GM18868 (cell line): Measurements from ENCODE around the gene TCAP.

Experiments used
- ATAC-seq: cut with Tn5 transposase; IDR thresholded peaks from one replicate; pipeline ENCODE4 v1.9.1; 2021; ENCODE audit warnings: mild to moderate bottlenecking, moderate library complexity; ENCODE audit not compliant: unreplicated experiment

TCAP gene

GRCh38 chr17:39648616-39649366, 16.4 kb upstream of the TCAP start:
- ATAC-seq, result no peak

- ATAC-seq, result no peak
Observed at GRCh38 chr17:39650121-39650579, 15.0 kb upstream of the TCAP start.

GRCh38 chr17:39651923-39652586, 13.1 kb upstream of the TCAP start:
- no peak for ATAC-seq

DNA sequence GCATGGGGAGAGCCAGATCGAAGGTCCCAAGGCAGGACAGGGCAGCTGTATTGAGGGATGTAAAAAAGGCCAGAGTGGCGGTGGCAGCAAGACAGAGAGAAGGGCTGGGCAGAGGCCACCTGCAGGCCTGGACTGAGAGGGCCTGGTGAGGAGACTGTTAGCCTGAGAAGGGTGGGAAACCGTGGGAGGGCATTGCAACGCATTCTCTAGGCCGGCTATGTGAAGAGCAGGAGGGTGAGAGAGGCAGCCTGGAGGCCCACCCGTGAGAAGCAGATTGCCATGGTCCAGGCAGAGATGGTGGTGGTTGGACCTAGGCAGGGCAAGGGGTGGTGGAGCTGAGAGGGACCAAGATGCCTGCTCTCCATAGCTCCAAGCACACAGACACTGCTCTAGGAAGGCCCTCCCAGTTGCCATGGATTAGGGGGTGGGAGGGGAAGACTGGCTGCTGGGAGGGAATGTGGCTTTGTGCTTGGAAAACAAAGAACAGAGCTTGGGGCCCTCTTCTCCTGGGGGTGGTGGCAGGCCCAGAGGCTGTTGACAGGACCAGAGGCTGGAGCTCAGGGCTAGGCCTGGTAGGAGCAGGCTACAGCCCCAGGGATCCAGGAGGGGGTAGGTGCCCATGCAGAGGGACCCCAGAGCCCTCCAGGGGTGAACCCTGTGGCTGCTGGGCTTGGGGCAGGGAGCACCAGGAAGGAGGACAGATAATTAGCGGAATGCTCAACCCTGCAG, 12.4 kb upstream of the TCAP start:
- ATAC-seq, result no peak

GRCh38 chr17:39653316-39653661, 11.9 kb upstream of the TCAP start:
- no peak for ATAC-seq

DNA sequence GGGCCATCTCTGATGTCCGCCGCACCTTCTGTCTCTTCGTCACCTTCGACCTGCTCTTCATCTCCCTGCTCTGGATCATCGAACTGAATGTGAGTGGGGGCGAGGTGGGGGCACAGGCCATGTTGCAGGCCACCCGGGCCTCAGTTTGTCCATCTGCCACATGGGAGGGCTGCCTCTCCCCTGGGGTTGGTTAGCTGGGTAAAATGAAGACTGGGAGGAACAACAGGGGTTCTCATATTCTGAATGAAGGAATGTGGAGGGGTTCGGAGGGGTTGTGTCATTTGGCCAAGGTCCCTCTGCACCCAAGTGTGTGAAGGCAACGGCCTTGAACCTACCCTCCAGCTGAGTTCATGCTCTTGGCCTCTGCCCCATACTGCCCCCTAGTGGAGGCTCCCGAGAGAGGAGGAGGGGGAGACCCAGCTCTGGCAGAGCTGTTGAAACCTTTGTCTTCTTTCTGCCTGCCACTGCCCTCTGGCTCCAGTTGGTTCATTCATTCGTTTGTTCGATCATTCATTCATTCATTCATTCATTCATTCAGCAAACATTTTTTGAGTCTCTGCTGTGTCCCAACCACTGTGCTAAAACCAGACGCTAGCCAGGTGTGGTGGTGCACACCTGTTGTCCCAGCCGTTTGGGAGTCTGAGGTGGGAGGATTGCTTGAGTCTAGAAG, 11.4 kb upstream of the TCAP start:
- ATAC-seq, result no peak

DNA sequence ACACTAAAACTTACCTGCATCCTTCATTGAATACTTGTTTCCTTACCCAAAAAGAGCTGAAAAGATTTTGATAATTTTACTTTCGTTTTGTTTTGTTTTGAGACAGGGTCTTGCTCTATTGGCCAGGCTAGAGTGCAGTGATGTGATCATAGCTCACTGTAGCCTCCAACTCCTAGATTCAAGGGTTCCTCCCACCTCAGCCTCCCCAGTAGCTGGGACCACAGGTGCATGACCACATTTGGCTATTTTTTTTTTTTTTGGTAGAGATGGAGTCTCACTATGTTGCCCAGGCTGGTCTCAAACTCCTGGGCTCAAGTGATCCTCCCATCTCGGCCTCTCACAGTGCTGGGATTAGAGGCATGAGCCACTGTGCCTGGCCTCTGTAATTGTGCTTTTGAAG, 10.0 kb upstream of the TCAP start:
- no peak for ATAC-seq

DNA sequence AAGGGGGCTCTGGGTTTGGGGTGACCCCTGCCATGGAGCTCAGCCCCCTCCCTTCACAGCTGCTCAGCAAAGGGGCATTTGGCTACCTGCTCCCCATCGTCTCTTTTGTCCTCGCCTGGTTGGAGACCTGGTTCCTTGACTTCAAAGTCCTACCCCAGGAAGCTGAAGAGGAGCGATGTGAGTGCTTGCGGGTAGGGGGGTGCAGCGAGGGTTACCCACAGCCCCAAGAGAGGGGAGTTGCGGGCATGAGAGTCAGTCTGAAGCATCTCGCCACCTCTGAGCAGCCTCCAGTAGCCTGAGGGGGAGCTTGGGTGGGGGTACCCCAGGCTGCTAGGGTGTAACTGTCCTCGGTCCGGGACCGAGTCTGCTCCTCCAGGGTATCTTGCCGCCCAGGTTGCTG, 6.8 kb upstream of the TCAP start:
- ATAC-seq, result no peak

DNA sequence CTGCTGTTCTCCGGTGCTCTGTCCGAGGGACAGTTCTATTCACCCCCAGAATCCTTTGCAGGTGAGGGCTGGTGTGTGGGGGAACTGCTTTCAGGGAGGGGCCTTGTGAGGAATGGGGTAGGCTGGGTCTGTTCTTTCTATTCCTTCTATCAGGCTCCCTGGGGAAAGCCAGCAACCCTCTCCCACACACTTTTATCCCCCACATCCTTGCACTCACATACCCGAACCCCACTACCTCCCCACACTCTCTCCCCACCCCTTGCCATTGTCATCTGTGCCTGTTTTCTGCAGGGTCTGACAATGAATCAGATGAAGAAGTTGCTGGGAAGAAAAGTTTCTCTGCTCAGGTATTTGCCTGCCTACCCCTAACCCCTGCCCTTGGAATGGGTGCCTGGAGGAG, 6.4 kb upstream of the TCAP start:
- ATAC-seq, result no peak

- no peak for ATAC-seq
Observed at GRCh38 chr17:39659279-39660010, 5.7 kb upstream of the TCAP start.

DNA sequence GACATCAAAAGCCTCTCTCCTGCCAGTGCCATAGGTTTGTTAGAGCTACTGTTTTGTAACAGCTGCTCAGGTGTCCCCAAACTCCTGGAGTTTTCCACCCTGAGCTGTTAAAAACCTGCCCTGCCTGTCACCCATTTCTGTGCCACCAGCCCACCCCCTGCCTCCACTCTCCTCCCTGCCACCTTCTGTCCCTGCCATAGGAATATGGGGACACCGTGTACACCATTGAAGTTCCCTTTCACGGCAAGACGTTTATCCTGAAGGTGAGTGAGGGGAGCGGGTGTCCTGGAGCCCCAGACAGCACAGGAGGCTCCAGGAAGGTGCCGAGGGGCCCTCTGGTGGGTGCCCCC, 5.2 kb upstream of the TCAP start:
- ATAC-seq, result no peak

- ATAC-seq, result no peak
Observed at GRCh38 chr17:39660397-39661385, 4.5 kb upstream of the TCAP start.

DNA sequence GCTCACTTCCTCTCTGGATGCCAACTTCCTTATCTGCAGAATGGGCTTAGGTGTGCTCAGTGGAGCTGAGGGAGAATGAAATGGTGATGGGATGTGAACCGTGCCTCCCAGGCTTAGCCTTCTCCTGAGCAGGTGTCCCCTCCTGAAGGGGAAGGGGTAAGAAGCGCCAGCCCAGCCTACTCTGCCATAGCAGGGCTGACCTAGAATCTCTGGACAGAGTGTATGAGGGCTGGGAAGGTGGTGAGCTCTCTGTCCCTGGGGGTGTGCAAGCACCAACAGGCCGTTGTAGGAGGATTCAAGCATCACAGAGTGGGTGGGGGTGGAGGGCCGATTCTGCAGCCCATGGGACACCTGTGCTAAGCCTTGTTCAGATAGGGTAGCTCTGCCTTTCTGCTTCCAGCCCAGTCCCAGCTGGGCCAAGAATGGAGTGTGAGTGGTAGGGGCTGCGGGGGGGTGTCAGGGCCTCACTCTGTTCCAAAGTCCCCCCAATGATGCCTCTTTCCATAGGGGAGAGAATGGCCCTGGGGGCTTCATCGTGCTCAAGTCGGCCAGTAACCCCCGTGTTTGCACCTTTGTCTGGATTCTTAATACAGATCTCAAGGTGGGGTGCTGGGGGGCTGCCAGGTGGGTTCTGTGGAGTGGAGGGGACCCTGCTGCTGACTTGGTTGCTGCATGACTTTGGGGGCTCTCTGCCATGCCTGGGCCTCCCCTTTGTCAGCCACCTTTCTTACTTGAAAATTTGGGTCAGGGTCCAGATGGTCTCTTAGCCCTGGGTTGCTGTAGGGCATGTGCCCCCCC, 3.2 kb upstream of the TCAP start:
- ATAC-seq, result no peak

DNA sequence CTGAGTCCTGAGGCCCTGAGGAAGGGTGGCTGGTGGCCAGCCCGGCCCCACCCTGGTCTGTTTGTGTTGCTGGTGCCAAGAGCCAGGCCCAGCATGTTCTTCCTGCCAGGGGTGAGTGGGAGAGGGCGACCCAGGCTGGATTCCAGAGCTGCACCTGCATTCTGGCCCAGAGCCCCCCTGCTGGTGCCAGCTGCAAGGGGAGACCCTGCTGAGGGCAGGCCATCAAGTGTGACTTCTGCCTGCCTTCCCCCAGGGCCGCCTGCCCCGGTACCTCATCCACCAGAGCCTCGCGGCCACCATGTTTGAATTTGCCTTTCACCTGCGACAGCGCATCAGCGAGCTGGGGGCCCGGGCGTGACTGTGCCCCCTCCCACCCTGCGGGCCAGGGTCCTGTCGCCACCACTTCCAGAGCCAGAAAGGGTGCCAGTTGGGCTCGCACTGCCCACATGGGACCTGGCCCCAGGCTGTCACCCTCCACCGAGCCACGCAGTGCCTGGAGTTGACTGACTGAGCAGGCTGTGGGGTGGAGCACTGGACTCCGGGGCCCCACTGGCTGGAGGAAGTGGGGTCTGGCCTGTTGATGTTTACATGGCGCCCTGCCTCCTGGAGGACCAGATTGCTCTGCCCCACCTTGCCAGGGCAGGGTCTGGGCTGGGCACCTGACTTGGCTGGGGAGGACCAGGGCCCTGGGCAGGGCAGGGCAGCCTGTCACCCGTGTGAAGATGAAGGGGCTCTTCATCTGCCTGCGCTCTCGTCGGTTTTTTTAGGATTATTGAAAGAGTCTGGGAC, 2.4 kb upstream of the TCAP start:
- no peak for ATAC-seq

DNA sequence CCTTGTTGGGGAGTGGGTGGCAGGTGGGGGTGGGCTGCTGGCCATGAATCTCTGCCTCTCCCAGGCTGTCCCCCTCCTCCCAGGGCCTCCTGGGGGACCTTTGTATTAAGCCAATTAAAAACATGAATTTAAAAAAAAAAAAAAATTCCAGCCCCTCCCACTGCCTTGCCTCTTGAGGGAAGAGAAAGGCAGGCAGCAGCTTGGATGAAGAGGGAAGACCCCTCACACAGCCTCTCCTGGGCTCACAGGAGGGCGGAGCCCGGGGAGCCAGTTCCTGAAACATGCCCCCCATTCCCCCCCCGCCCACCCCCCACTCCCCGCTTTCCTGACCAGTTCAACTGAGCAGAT, 1.8 kb upstream of the TCAP start:
- no peak for ATAC-seq

DNA sequence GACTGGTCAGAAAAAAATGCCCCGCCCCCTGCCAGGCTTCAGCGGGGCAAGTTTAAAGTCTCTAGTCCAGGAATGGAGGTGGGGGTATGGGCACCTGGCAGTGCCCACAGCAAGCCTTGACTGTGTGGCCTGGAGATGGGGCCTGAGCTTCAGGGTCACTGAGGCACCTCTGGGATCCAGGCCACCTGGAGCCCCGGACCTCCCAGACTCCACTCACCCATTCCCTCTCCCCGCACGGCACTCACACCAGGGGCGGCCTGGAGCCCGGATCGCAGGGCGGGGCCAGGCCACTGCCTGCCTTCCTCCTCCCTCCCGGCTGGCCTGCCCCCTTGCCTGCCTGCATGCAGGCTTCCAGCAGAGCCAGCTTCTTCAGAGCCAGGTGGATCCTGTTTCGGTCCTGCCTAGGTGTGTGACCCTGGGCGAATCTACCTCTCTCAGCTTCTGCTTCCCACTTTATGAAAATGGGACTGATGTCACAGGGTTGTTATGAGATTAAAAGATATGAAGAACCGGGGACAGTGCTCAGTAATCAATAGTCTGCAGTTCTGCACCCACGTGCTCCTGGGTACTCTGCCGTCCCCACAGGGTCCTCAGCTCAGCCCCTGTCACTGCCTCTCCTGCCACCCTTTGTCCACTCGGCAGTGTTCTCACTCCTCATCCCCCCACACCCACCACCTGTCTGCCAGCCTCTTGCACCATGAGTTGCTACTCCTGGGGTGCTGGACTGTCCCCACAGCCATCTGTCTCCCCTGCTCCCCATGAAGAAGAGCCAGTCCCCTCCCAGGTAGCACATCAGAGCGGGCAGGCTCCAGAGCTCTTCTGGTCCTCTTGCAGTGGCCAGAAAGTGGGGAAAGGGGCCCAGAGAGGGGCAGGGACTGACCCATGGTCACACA, 1.2 kb upstream of the TCAP start:
- ATAC-seq, result no peak

DNA sequence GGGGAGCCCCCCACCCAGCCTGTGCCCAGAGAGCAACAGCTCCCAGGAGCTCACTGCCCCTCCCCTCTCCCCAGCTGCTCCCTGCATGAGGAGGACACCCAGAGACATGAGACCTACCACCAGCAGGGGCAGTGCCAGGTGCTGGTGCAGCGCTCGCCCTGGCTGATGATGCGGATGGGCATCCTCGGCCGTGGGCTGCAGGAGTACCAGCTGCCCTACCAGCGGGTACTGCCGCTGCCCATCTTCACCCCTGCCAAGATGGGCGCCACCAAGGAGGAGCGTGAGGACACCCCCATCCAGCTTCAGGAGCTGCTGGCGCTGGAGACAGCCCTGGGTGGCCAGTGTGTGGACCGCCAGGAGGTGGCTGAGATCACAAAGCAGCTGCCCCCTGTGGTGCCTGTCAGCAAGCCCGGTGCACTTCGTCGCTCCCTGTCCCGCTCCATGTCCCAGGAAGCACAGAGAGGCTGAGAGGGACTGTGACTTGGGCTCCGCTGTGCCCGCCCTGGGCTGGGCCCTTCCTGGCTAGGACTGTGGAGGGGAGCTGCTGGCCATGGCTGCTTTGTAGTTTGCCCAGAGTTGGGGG, 584 bp downstream of the TCAP start:
- no peak for ATAC-seq
